SK-N-SH (cell line): ENCODE measurements around the gene RBM14. TPM values are rescaled to one million over a fixed set of nuclear protein-coding genes. Genes with fewer than 3 reads are reported as not detected.
A peak's percentile ranks its signal among the peaks of the same experiment; 100 is the strongest.
"Not testable (repeated sequence)": the region's sequence is repeated elsewhere in the genome, so short reads cannot be mapped to it uniquely, and the experiment has no call there.

Source experiments
- CTCF ChIA-PET: fragments of 300-600, 350-600 bp; formaldehyde crosslinking; extraction: SDS; loops from one replicate; lab custom pipeline; 2021; lab: Yijun Ruan, JAX
- POLR2A ChIA-PET: fragments of 350-600 bp; sonication (Branson Sonifier 250); formaldehyde crosslinking; extraction: SDS; loops from one replicate; lab custom pipeline; 2020; ENCODE audit warnings: antibody characterized with exemption, inconsistent platforms; lab: Yijun Ruan, JAX
- DNase-seq: peaks from one replicate; pipeline ENCODE4 v3.0.0; 2012
- H2AFZ ChIP-seq: fragments of 200-600 bp; sonication (generic); 2 replicates; pipeline ENCODE4 v1.8.1; 2016; ENCODE audit warnings: antibody characterized with exemption, mild to moderate bottlenecking, low read depth
- H3F3A ChIP-seq: fragments of 200-600 bp; sonication (generic); replicated peaks from 2 replicates; pipeline ENCODE3; 2016; ENCODE audit warnings: antibody characterized with exemption, mild to moderate bottlenecking; ENCODE audit not compliant: insufficient read depth
- H3K27ac ChIP-seq, 2 experiments: fragments of 200-500 bp in 1 of 2; fragments of 200-600 bp in 1 of 2; sonication (Bioruptor generic) in 1 of 2; sonication (generic), shearing (Covaris generic) in 1 of 2; 2 replicates each; pipeline versions ENCODE4 v1.5.1 to v1.6.1; 2014 to 2016; ENCODE audit warnings: low read depth in 2 of 2, inconsistent platforms in 1 of 2, low read length in 1 of 2, mild to moderate bottlenecking in 1 of 2, mixed read lengths in 1 of 2
- H3K27me3 ChIP-seq: fragments of 200-600 bp; sonication (generic), shearing (Covaris generic); 2 replicates; pipeline ENCODE4 v1.6.1; 2016; ENCODE audit warnings: mixed run types; ENCODE audit not compliant: insufficient read depth
- H3K36me3 ChIP-seq, 2 experiments: fragments of 200-500 bp in 1 of 2; fragments of 200-600 bp in 1 of 2; sonication (Bioruptor generic) in 1 of 2; sonication (generic) in 1 of 2; replicated peaks in 1 of 2; 2 replicates each; pipeline versions ENCODE3 to v1.5.1; 2014 to 2016; ENCODE audit warnings: low read length in 1 of 2, mild to moderate bottlenecking in 1 of 2; ENCODE audit not compliant: insufficient read depth in 2 of 2, control insufficient read depth in 1 of 2
- H3K4me1 ChIP-seq, 2 experiments: fragments of 200-500 bp in 1 of 2; fragments of 200-600 bp in 1 of 2; sonication (Bioruptor generic) in 1 of 2; sonication (generic), shearing (Covaris generic) in 1 of 2; 2 replicates each; pipeline versions ENCODE4 v1.5.1 to v1.6.1; 2014 to 2016; ENCODE audit warnings: low read depth in 1 of 2, low read length in 1 of 2, mixed run types in 1 of 2; ENCODE audit not compliant: insufficient read depth in 2 of 2, control insufficient read depth in 1 of 2
- H3K4me2 ChIP-seq: fragments of 200-600 bp; sonication (generic), shearing (Covaris generic); 2 replicates; pipeline ENCODE4 v1.6.1; 2017; ENCODE audit warnings: mixed run types
- H3K4me3 ChIP-seq, 2 experiments: fragments of 200-500 bp in 1 of 2; fragments of 200-600 bp in 1 of 2; sonication (Bioruptor generic) in 1 of 2; sonication (generic), shearing (Covaris generic) in 1 of 2; 2 replicates each; pipeline versions ENCODE4 v1.5.1 to v1.8.1; 2014 to 2016; ENCODE audit warnings: low read depth in 2 of 2, inconsistent platforms in 1 of 2, low read length in 1 of 2, mild to moderate bottlenecking in 1 of 2, mixed read lengths in 1 of 2, moderate library complexity in 1 of 2
- H3K79me2 ChIP-seq: fragments of 200-600 bp; sonication (generic); 2 replicates; pipeline ENCODE4 v1.8.1; 2017; ENCODE audit warnings: mild to moderate bottlenecking; ENCODE audit not compliant: insufficient read depth
- H3K9ac ChIP-seq: fragments of 200-600 bp; sonication (generic); 2 replicates; pipeline ENCODE4 v1.6.1; 2017; ENCODE audit warnings: mixed run types
- H3K9me2 ChIP-seq: fragments of 200-600 bp; sonication (generic); 2 replicates; pipeline ENCODE4 v1.6.1; 2017; ENCODE audit warnings: mixed run types
- H3K9me3 ChIP-seq: fragments of 200-600 bp; sonication (generic); 2 replicates; pipeline ENCODE4 v1.6.1; 2017; ENCODE audit warnings: mixed run types, mild to moderate bottlenecking, moderate library complexity
- H4K20me1 ChIP-seq: fragments of 200-600 bp; sonication (generic); 2 replicates; pipeline ENCODE4 v1.6.1; 2017; ENCODE audit warnings: mild to moderate bottlenecking, mixed run types; ENCODE audit not compliant: insufficient read depth
- CTCF ChIP-seq: fragments of 200-600 bp; sonication (generic); IDR thresholded peaks from 2 replicates; pipeline ENCODE4 v1.6.1; 2017; ENCODE audit warnings: antibody characterized with exemption, mild to moderate bottlenecking, moderate library complexity
- WGBS: methylation state at CpG from one replicate; pipeline ENCODE4 v1.1.6; 2017; ENCODE audit warnings: low lambda C conversion rate; 5-methylcytosine and 5-hydroxymethylcytosine counted together
- polyA plus RNA-seq, 3 experiments: library from polyadenylated mRNA; depleted of rRNA; stranded (reverse); fragments of >200 nt; gene quantifications; 2 replicates each; pipeline ENCODE4 v1.2.3, GENCODE V29; 2012
- TF ChIP-seq, protein P1 (sequence below): IDR thresholded peaks from 2 replicates; pipeline ENCODE4 v1.4.0; 2012; ENCODE audit warnings: low read depth, borderline replicate concordance

Gene RBM14
- polyA plus RNA-seq, 1 of the 3 experiments (the other 2 are of a cell fraction) = 19.8 TPM

GRCh38 chr11:66639066-66639813 lies 22.8 kb downstream of the RBM14 start:
- no peaks in the 10 kb centered on the region for H3K27me3 ChIP-seq
- H3K9ac ChIP-seq = peak overlapping the region; percentile 96
- H3K4me3 ChIP-seq = peak overlapping the region; percentile 75 to 97
- H2AFZ ChIP-seq = no peak overlapping the region; the same call in 1 of the 2 replicates
- H3K9me2 ChIP-seq = no peaks in the 10 kb centered on the region
- peaks cover 97% of the 10 kb centered on the region for H3K79me2 ChIP-seq
- peaks cover 57% of the 10 kb centered on the region for H4K20me1 ChIP-seq
- peaks cover 43 to 49% of the 10 kb centered on the region in 2 experiments for H3K4me1 ChIP-seq
- H3K4me2 ChIP-seq = peak overlapping the region; percentile 83
- 0 out of 2 replicates have a peak, but pooled peaks have one; percentile 8 for TF ChIP-seq CTCF
- TF ChIP-seq, protein P1, sequence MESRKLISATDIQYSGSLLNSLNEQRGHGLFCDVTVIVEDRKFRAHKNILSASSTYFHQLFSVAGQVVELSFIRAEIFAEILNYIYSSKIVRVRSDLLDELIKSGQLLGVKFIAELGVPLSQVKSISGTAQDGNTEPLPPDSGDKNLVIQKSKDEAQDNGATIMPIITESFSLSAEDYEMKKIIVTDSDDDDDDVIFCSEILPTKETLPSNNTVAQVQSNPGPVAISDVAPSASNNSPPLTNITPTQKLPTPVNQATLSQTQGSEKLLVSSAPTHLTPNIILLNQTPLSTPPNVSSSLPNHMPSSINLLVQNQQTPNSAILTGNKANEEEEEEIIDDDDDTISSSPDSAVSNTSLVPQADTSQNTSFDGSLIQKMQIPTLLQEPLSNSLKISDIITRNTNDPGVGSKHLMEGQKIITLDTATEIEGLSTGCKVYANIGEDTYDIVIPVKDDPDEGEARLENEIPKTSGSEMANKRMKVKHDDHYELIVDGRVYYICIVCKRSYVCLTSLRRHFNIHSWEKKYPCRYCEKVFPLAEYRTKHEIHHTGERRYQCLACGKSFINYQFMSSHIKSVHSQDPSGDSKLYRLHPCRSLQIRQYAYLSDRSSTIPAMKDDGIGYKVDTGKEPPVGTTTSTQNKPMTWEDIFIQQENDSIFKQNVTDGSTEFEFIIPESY = no peak
- TF ChIP-seq, all 33 proteins: peak for 1
- Histone ChIP-seq H3K9me3 (no peaks in the 10 kb centered on the region), H3K36me3 (peaks cover 45 to 50% of the 10 kb centered on the region in 2 experiments), H3F3A (peaks cover 31% of the 10 kb centered on the region), H3K27ac (peak overlapping the region; percentile 88 to 94)
- CTCF ChIA-PET = interaction anchor here (0.6 to 0.9 kb wide), 3 partner anchors 30 to 444 kb away, joined by 3 to 4 read pairs (median 3); partner anchors contain the start of gene RBM4B
- DNase-seq = no peak
- 4% methylated on average over 27 of the region's 27 CpGs for WGBS
- POLR2A ChIA-PET = interaction anchor here (1.2 to 2.6 kb wide), 10 partner anchors 9 to 88 kb away, joined by 3 to 15 read pairs (median 6); partner anchors contain the start of gene RBM4B

- H3F3A ChIP-seq = peaks cover 28% of the 10 kb centered on the region
- CTCF ChIA-PET = interaction anchor here (1.2 to 1.7 kb wide), 2 partner anchors 38 to 336 kb away, joined by 3 to 5 read pairs; partner anchors contain the start of gene RBM4B
- H4K20me1 ChIP-seq = peaks cover 63% of the 10 kb centered on the region
- not testable (repeated sequence) for H3K9me2 ChIP-seq, H2AFZ ChIP-seq, H3K27ac ChIP-seq, H3K27me3 ChIP-seq, DNase-seq, H3K9me3 ChIP-seq
- 40% methylated on average over 9 of the region's 10 CpGs for WGBS
- POLR2A ChIA-PET = interaction anchor here (1.7 to 2.6 kb wide), 2 partner anchors 10 to 38 kb away, joined by 6 to 15 read pairs; partner anchors contain the start of gene RBM4B
- peaks cover 43 to 52% of the 10 kb centered on the region in 2 experiments for H3K4me1 ChIP-seq
- peaks cover 97% of the 10 kb centered on the region for H3K79me2 ChIP-seq
- peaks cover 50 to 52% of the 10 kb centered on the region in 2 experiments for H3K36me3 ChIP-seq
- H3K4me2 ChIP-seq = peak overlapping the region; percentile 83
- peak overlapping the region; percentile 75 to 97 for H3K4me3 ChIP-seq
- peak overlapping the region; percentile 96; the same call in 1 of the 2 replicates for H3K9ac ChIP-seq
Measured at GRCh38 chr11:66639814-66640340, 23.4 kb downstream of the RBM14 start.
